ENCODE data around the gene DIPK1C. TPM values are rescaled to one million over a fixed set of nuclear protein-coding genes. Genes with fewer than 3 reads are reported as not detected.
A peak's percentile ranks its signal among the peaks of the same experiment; 100 is the strongest.
"Not testable (repeated sequence)": the region's sequence is repeated elsewhere in the genome, so short reads cannot be mapped to it uniquely, and the experiment has no call there.

The DIPK1C gene
- 0.26 and 0.36 TPM in 2 replicates for total RNA-seq (ENCODE audit: low replicate concordance)
- long read RNA-seq = 0 reads

- DNase-seq (ENCODE audit: extremely low spot score, unreplicated experiment) = no peak
These were observed at the start of gene DIPK1C for GRCh38 chr18:74457043-74457724. Gene DIPK1C, minus strand, starts transcription at chr18:74457308. Its CDS starts 49 bp downstream, at chr18:74457259.

GRCh38 chr18:74506448-74507084 lies 49.5 kb upstream of the DIPK1C start:
- Mint-ChIP-seq H3K27me3 (no peaks in the 10 kb centered on the region), H3K27ac (peak overlapping the region; percentile 50), H3K9me3 (no peaks in the 10 kb centered on the region), H3K4me1 (ENCODE audit: unreplicated experiment) (no peaks in the 10 kb centered on the region), H3K36me3 (peaks cover 29% of the 10 kb centered on the region), H3K4me3 (peak overlapping the region; percentile 37)
- no peak for TF ChIP-seq CTCF (conservative IDR thresholded peaks at IDR 0.05)
- DNase-seq (ENCODE audit: extremely low spot score, unreplicated experiment) = peak; percentile 42

More at GRCh38 chr18:74457043-74457724, at the start of gene DIPK1C:
- no peak for TF ChIP-seq CTCF (conservative IDR thresholded peaks at IDR 0.05)
- H3K4me3 Mint-ChIP-seq = peak within 1 kb of the TSS; percentile 90
- H3K27ac Mint-ChIP-seq = no peak within 1 kb of the TSS
- no peaks in the 10 kb centered on the region for H3K9me3 Mint-ChIP-seq
- H3K36me3 Mint-ChIP-seq = no peaks in the 10 kb centered on the region
- H3K4me1 Mint-ChIP-seq (ENCODE audit: unreplicated experiment) = peaks cover 12% of the 10 kb centered on the region
- H3K27me3 Mint-ChIP-seq = peaks cover 78% of the 10 kb centered on the region

GRCh38 chr18:74505776-74506175 lies 48.7 kb upstream of the DIPK1C start:
- no peak overlapping the region for H3K27ac Mint-ChIP-seq
- no peaks in the 10 kb centered on the region for H3K9me3 Mint-ChIP-seq

GRCh38 chr18:74503137-74503536 lies 46.0 kb upstream of the DIPK1C start:
- Mint-ChIP-seq H3K27ac (no peak overlapping the region), H3K27me3 (no peaks in the 10 kb centered on the region), H3K9me3 (no peaks in the 10 kb centered on the region), H3K36me3 (peaks cover 32% of the 10 kb centered on the region), H3K4me1 (ENCODE audit: unreplicated experiment) (peaks cover 16% of the 10 kb centered on the region), H3K4me3 (no peak overlapping the region)
- DNase-seq (ENCODE audit: extremely low spot score, unreplicated experiment) = no peak
- no peak for TF ChIP-seq CTCF (conservative IDR thresholded peaks at IDR 0.05)

More at GRCh38 chr18:74505776-74506175, 48.7 kb upstream of the DIPK1C start:
- H3K36me3 Mint-ChIP-seq = peaks cover 29% of the 10 kb centered on the region
- no peaks in the 10 kb centered on the region for H3K4me1 Mint-ChIP-seq (ENCODE audit: unreplicated experiment)
- DNase-seq (ENCODE audit: extremely low spot score, unreplicated experiment) = peak; percentile 47
- TF ChIP-seq CTCF (conservative IDR thresholded peaks at IDR 0.05) = no peak
- H3K4me3 Mint-ChIP-seq = no peak overlapping the region
- H3K27me3 Mint-ChIP-seq = no peaks in the 10 kb centered on the region

- no peaks in the 10 kb centered on the region for H3K9me3 Mint-ChIP-seq
- no peak for TF ChIP-seq CTCF (conservative IDR thresholded peaks at IDR 0.05)
- peaks cover 27% of the 10 kb centered on the region for H3K36me3 Mint-ChIP-seq
- H3K27me3 Mint-ChIP-seq = no peaks in the 10 kb centered on the region
- H3K4me3 Mint-ChIP-seq = peak overlapping the region; percentile 86
- DNase-seq (ENCODE audit: extremely low spot score, unreplicated experiment) = no peak
- H3K4me1 Mint-ChIP-seq (ENCODE audit: unreplicated experiment) = peaks cover 29% of the 10 kb centered on the region
- peak overlapping the region; percentile 96 for H3K27ac Mint-ChIP-seq
These were observed 44.3 kb upstream of the DIPK1C start for GRCh38 chr18:74501386-74501785.

- not testable (repeated sequence) for H3K9me3 Mint-ChIP-seq; DNase-seq (ENCODE audit: extremely low spot score, unreplicated experiment); H3K27me3 Mint-ChIP-seq
- peaks cover 29% of the 10 kb centered on the region for H3K4me1 Mint-ChIP-seq (ENCODE audit: unreplicated experiment)
- H3K36me3 Mint-ChIP-seq = peaks cover 27% of the 10 kb centered on the region
- peak overlapping the region; percentile 86 for H3K4me3 Mint-ChIP-seq
- H3K27ac Mint-ChIP-seq = peak overlapping the region; percentile 96
These were observed 43.7 kb upstream of the DIPK1C start for GRCh38 chr18:74500774-74501173.
